Dermis blood vessel endothelial cell (primary cell): ENCODE results near the gene TRIM33. TPM values are rescaled to one million over a fixed set of nuclear protein-coding genes. Genes with fewer than 3 reads are reported as not detected.
"Not testable (repeated sequence)": the region's sequence is repeated elsewhere in the genome, so short reads cannot be mapped to it uniquely, and the experiment has no call there.

ENCODE experiments used
- DNase-seq: peaks from one replicate; pipeline ENCODE4 v3.0.0; 2010
- total RNA-seq: library from RNA; depleted of rRNA; stranded (reverse); fragments of >200 nt; gene quantifications from 2 replicates; pipeline ENCODE4 v1.2.3, GENCODE V29; 2014

Gene TRIM33
- total RNA-seq, 1 donor from 2014 or later: 33.9 TPM

DNA sequence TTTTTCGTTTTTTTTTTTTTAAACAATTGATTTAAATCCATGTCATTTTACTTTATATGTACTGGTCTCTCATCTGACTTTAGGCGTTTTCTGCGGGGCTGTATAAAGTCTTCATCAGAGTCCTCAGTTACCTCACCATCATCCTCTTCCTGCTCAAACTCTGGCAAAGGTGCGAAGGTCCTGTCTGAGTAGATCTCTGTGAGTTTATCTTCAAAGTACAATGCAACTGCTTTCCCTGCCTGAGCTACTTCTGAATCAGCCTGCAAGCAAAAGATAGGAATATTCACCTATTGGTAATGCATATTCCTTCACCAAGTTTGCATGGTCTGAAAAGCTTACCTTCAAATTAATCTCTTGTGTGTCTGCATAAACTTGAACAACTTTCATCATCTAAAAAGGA lies 113.4 kb downstream of the TRIM33 start:
- DNase-seq: no peak

DNA sequence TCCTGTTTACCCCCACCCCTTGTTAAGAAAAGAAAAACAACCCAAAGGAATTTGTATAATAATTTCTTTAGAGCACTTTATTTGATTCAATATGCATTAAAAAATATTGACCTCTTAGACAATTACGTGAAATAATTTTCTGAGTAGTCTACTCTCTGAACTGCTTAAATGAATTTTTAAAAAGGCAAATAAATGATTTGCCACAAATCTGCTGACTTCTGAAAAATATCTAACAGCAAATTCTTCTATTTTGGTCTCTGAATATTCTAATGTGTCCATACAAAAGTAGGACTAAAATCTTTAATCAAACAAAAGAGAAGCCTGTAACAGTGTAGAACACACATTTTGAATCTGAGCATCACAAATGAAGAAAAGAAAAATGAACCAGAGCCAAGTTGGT lies 115.1 kb downstream of the TRIM33 start:
- no peak for DNase-seq

DNA sequence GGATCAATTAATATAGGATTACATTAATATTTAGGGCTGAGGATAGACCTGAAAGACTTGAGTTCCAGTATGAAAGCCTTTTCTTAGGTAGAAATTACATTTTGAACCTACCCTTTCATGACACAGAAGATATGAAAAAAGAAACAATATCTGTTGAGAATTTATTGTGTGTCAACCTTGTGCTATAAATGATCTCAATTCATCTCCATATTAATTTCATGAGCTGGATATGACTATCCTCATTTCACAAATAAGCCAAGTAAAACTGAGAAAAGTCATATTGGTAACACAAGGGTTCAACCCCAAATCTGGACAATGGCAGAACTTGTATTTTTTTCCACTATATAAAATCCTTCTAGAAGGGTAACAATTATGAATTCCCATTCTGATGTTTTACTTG lies 120.0 kb downstream of the TRIM33 start:
- no peak for DNase-seq

DNA sequence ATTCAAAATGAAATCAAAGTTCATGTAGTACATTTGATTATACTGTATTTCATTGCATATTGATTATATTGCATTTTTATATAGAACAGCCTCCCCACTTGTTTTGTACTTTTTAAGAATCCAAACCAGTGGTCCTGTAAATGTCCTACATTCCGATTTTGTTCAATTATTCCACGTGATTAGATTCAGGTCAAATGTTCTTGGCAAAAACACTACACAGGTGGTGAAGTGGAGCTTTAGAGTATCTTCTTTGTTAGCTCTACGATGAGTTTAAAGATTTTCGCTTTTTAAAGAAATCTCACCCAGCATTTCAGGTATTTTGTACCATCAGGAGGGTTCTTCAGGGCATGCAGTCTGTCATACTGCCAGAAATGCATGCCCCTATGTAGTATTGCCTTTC lies 120.6 kb downstream of the TRIM33 start:
- DNase-seq: no peak

DNA sequence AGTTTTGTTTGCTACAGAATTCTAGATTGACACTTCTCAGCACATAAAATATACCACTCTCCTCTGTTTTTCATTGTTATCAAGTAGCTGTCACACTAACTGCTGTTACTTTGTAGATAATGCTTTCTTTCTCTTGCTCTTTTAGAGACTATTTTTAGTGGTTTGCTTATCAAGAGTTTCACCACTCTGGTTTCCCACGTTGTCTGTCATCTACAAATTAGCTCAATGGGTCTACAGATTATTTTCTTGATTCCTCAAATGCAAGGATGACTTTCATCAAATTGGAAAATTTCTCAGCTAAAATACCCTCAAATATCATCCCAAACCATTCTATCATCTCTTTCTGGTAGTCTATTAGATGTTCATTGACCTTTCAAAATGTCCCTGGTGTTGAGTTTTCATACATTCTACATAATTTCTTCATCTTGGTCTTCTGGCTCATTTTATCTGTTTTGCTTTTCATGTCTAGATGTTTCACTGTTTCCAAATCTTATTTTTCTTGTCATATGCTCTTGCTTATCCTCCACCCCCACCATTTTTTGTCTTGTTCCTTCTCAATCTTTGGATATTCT lies 122.5 kb downstream of the TRIM33 start:
- no peak for DNase-seq

DNA sequence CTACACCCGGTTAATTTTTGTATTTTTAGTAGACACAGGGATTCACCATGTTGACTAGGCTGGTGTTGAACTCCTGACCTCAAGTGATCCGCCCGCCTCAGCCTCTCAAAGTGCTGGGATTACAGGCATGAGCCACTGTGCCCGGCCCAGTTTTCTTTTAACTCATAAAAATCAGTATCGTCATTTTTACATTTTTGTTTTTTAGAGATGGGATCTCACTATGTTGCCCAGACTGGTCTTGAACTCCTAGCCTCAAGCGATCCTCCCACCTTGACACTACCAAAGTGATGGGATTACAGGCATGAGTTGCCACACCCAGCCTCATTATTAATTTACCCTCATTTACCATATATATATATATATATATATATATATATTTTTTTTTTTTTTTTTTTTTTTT lies 123.4 kb downstream of the TRIM33 start:
- DNase-seq: not testable (repeated sequence)

DNA sequence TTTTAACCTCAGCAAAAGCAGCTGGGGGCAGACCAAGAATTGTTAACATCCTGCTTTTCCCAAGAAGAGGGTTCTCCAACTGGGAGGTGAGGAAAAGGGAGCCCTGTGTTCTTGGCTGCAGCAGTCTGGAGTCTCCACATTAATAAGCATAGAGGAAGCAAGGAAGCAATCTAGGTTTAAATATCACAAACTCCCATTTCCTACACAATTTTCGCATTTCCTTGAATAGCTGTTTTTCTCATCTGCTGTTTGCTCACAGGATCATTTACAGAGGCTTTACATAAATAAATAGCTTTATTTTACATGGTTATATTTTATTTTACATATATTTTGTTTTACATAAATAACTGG lies 124.0 kb downstream of the TRIM33 start:
- no peak for DNase-seq

DNA sequence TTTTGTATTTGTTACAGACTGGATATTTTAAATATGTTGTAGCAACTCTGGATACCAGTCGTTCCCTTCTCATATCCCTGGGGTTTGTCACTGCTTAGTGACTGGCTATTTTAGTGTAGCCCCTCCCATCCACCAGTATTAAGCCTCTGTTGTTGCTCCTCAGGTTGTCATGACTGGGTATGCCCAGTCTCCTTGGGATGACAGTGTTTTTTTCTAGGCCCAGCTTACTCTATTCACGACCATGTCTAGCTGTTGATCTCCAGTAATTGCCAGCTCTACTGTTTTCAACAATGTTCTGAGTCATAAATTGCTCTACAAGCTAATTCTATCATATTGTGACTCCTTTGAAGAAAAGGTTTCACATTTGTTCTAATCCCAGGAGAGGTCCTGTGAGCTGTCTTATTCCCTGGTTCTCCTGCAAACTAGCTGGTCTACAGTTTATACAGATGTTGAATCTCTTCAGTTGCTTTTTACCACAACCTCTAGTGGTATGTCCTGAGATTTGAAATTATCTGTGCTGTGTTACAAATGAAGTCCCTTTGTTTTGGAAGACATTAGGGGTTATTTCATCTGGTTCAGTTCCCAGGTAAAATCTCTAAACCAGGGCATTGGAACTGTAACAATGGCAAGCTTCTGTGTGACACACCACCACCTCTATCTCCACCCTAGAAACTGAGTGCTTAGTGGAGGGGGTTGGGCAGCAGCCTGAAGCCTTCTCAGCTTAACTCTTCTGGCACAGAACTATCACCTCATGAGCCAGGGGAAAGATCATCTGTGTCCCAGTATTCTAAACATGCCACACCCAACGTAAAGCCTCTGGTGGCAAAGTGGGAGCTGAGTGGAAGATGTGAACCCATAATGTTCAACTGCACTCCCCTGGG lies 124.6 kb downstream of the TRIM33 start:
- no peak for DNase-seq

DNA sequence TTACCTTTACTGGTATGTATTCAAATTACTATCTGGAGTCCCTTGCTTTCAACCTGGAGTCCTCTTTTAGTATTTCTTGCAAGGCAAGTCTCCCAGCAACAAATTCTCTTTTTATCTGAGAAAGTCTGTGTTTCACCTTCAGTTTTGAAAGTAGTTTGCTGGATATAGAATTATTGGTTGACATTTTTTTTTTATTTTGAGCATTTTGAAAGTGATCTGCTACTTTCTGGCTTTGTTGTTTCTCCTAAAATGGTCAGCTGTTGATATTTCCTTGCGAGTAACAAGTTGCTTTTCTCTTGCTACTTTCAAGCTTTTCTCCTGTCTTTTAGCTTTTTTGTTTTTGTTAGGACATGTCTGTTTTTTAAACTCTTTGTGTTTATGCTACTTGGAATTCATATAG lies 126.1 kb downstream of the TRIM33 start:
- no peak for DNase-seq

DNA sequence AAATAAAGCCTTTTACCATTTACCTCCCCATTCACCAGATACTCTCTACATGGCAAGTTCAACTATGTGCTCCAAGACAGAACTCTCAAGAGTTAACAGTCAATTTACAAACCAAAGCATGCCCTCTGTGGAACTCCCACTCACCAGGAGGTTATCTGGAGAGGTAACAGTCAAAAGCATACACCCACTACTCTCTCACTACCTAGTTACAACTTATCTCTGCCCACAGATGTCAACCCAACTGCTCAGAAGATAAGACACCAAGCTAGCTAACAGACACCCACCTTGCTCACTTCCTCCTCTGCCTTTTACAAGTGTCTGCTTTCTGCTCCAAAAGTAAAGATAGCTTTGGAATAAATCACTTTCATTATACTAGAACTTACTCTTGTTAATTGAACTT lies 131.0 kb downstream of the TRIM33 start:
- DNase-seq: no peak

DNA sequence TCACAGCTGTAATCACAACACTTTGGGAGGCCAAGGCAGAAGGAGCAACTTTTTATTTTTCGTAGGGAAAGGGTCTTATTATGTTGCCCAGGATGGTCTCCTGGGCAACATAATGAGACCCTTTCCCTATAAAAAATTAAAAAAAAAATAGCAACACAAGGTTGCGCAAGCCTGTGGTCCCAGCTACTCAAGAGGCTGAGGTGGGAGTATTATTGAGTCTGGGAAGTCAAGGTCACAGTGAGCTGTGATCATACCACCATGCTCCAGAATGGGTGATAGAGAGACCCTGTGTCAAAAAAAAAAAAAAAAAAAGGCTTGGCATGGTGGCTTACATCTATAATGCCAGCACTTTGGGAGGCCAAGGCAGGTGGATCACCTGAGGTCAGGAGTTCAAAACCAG lies 131.6 kb downstream of the TRIM33 start:
- DNase-seq: no peak

DNA sequence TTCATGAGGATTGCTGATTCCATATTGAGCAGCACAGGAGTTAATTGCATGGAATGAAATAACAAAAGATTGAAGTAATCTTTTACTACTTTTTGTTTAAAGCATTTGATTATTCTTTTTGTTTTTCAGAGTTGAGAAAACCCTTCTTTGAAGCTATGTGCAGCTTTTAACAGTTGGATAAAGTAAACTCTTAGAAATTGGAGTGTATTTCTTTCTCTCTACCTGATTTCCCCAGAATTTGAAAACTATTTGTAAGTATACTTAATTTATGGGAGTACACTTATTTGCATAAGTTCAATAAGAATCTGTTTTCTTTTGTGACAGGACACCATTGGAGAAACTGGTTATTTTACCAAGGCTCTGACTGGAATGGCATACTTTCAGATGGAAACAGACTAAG lies 133.6 kb downstream of the TRIM33 start:
- no peak for DNase-seq

DNA sequence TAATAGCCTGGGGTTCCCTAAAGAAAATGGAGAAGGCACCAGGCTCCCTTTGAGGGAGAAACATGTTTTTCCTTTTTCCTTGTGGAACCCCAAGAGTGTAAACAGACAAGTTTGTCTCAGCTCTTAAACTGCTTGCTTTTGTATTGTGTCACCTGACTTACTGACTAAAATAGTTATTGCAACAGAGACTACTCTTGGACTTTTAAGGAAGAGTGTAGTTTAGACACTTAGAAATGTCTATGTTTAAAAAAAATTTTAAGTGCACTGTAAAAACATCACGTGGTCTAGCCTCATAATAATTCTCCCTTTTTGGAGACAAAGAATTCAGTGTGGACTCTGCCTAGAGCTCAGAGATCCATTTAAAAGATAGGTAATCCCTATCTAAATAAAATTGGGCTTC lies 141.1 kb downstream of the TRIM33 start:
- DNase-seq: no peak

DNA sequence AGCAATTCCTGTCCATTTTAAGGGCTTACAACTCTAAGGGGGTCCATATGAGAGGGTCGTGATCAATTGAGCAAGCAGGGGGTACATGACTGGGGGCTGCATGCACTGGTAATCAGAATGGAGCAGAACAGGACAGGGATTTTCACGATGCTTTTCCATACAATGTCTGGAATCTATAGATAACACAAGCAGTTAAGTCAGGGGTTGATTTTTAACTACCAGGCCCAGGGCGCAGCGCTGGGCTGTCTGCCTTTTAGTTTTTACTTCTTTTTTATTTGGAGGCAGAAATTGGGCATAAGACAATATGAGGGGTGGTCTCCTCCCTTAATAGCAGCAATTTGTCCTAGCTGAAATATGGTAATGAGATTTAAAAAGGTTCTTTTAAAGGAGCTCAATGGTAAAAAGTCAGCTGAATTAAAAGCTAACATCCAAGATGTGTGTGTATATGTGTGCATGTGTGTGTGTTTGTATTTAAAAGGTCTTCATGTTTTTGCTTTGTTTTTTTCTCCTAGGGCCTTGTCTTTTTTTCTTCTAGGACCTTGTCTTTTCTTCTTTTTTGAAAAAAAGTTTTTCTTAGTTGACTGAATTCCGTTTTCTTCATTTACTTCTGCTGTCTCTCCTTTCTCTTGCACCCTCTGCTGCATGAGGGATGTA lies 141.6 kb downstream of the TRIM33 start:
- DNase-seq: not testable (repeated sequence)

DNA sequence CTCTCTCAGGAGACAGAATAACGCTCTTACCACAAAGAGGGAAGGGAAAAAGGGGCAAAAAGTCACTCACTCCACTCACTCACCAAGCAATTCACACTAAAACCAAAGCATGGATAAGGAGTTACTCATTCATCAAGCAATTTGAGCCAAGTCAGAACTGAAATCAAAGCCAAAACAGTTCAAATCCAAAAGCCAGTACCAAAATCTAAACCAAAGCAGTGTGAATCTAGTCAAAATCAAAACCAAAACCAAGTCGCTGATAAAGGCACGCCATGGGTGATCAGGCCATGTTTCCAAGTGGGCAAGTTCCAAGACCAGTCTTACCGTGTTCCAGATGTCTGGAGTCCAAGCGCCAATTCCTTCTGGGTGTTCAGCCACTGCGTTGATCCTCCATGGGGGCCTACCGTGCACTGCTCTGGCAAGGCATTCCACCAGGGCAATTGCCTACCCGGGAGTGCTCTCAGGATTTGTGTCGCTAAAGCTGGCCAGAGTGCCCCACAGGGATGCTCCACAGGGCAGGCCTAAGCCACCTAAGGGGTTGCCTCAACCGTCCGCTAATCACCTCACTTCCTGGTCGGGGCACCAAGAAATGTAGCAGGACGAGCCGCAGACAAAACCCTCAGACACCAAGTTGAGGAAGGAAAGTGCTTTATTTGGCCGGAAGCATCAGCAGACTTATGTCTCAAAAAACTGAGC lies 142.3 kb downstream of the TRIM33 start:
- no peak for DNase-seq

DNA sequence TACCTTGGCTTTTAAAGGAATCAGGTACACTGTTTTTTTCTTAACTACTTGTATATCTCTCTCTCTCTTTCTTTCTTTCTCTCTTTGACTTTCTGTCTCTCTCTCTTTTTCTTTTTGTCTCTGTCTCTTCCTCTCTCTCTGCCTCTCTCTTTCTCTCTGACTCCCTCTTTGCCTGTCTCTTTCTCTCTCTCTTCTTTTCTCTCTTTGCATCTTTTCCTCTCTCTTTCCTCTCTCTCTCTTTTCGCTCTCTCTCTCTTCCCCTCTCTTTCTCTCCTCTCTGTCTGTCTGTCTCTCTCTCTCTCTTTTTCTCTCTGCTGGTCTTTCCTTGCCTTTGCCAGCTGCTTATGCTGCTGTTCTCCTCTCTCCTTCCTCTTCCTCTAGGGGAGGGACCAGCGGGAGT lies 143.2 kb downstream of the TRIM33 start:
- DNase-seq: no peak

DNA sequence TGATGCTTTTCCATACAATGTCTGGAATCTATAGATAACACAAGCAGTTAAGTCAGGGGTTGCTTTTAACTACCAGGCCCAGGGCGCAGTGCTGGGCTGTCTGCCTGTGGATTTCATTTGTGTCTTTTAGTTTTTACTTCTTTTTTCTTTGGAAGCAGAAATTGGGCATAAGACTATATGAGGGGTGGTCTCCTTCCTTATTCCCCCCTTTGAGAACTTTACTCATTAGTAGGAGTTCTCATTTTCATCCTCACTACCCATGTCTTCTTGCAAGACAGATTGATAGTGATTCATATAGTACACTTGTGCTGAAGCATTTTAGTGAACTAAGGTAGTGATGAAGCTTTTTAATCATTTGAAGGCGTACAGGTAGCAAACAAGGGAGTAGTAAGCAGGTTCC lies 147.8 kb downstream of the TRIM33 start:
- not testable (repeated sequence) for DNase-seq

DNA sequence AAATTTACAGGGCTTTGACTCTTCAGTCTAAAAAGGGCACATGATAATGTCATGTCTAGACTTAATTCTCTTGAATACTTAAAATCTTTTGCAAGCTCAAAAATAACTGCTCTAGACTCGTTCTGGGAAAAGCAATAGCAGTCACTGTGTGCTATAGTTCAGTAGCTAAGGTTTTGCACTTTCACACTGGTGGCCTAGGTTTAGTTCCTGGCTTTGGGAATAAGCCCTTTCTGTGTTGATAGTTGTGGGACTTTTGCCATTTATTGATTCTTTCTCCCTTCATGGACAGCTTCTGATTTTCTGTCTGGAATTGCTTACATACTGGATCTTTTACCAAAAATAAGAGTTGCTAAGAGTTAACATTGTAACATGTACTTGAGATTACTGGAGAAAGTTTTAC lies 151.2 kb downstream of the TRIM33 start:
- DNase-seq: no peak

DNA sequence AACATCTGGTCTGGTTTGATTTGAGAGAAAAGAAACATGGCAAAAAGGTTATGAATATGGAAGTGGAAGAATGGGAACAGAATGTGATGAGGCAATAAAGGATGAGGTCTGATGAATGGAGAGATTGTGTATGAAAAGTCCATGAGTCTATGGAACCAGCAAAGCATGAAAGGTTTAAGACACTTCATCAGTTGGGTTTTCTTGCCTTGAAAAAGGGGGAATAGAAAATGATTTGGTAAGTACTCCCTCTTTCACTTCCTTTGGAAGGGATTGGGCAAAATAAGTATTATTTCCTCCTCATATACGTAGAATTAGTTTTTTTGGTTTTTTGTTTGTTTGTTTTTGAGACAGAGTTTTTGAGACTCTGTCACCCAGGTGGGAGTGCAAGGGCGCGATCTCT lies 155.8 kb downstream of the TRIM33 start:
- no peak for DNase-seq

DNA sequence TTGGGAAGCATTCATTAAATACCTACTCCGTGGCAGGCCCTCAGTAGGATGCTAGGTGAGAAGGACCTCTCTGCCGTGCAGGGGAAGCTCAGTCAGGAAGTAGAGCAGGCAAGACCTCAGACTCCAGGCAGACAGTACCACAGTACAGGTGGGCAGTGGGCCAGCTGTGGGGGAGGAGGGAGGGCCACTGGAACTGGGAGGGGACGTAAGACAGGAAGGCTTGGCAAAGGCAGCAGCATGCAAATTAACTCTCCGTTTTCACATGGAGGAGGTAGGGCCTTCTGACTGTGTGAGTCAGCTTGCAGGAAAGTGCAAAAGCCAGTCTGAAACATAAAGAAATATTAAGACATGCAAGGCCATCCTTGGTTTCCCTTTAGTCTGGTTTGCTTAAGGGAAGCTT lies 157.7 kb downstream of the TRIM33 start:
- DNase-seq: peak; percentile 46

DNA sequence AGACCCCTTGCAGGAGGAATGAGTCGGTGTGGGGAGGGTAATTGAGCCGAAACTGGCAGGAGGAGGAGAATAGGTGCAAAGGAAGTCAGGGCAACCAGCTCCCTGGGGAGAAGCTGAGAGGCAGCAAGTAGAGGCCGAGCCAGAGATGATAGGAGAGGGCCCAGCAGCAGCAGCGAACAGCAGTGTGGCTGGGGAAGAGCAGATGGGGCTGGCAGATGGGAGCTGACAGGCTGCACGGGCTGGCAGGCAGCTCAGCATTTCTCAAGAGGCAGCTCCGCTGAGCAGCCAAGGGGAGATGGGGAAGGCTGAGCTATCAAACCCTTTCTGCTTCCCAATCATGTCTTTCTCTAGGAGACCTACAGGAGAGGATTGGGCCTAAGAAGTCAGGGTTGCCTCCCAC lies 158.2 kb downstream of the TRIM33 start:
- DNase-seq: no peak

DNA sequence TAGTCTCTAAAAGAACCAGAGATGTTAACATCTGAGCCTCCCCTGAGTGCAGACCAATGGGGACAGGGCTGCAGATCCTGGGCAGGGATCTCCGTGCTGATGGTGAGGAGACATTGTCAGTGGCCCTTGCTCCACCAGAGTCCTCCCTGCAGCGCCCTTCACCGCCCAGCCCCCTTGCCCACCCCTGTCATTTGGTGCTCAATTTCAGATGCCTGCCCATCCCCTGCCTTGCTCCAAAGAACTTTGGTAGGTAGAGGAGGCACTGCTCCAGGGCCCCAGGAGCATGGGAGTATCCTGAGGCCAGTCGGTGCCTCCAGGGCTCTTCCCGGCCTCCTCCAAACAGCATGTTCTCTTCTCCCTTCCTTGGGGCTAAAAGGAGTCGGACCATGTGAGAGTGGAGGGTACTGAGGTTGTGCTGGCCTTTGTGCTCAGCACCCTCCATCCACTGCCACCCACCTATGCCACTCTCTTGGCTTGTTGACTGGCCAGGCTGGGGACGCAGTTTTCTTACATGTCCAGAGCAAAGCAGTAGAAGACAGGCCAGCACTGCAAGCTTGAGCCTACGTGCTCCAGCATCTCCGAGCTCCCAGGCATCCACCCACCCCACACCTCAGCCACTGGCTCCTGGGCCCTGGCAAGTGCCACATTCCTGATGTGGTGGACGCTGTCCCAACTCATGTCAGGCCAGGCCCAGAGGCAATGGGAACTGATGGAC lies 160.1 kb downstream of the TRIM33 start:
- DNase-seq: no peak
